Stimulated activated CD4-positive, alpha-beta T cell treated with anti-CD3 and anti-CD28 coated beads, TNF-alpha, amount 100 ng/mL, for 24 hours (primary cell): ENCODE results near the gene MED12L.

Experiments
- DNase-seq, 3 experiments: peaks; one replicate each; pipeline ENCODE4 v3.0.0-alpha.2; 2020; ENCODE audit warnings: low read depth in 3 of 3

MED12L gene

GRCh38 chr3:151086484-151087456 is 1.3 kb downstream of the MED12L start:
- DNase-seq = peak; percentile 34 to 74 (median 48)

DNA sequence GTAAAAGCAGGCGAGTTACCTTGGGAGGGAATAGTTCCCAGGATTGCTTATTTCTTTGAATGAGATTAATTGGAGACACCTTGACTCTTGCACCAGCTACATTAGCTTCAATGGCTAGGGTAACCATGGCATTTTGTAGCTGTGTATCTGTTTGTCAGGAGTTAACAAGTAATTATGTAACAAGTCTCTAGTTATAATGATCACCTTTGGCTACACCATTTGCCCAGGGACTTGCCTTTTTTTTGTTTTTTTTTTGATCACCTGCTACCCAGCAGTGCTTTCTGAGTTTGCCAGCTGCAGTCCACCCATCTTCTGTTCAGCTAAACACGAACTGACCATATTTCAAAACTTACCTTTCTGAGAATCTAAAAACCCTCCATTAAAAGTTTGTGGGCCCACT is 2.2 kb downstream of the MED12L start:
- no peak for DNase-seq

DNA sequence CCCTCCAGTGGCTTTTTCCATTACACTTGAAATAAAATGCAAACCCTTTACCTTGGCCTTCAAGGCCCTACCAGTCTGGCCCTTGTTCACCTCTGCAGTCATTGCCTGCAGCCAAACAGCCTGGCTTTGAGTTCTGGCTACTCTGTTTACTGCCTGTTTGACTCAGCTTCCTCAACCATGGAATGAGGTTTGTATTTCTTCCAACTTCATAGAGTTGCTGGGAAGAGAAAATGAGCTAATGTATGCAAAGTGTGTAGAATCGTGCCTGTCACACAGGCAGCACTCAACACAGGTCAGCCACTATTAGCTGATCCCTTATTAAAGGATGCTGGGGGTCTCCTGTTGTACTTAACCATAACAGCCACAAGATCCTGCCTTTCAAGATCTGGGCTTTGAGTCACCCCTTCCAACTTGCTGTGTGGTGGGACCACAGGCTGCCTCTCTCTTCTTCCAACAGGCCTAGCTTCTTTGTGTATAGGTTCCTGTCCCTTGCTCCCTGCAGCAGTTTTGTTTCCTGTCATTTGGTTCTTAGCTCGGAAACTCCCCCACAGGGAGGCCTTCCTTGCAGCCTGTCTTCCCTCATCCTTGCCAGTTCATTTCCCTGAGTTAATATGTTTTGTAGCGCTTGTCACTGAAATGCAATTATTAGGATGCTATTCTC is 6.4 kb downstream of the MED12L start:
- no peak for DNase-seq

GRCh38 chr3:151093148-151093547 is 7.7 kb downstream of the MED12L start:
- DNase-seq = no peak

DNA sequence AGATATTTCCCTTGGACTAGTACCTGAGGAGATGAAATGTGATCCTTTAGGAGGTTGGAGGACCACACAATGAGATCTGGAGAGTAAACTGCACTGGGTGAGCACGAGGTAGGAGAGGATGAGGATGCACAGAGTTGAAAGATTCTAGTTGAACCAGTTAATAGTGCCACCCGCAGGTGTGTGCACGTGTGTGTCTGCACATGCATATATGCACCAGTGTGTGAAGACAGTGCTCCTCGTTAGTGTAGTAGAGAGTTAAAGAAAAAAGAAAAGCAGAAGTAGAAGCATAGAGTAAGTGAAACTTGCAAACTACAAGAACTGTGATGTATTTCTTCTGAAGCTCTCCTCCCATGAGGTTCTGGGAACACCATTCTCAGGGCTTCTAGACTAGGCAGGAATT is 8.4 kb downstream of the MED12L start:
- DNase-seq = no peak

GRCh38 chr3:151096716-151097115 is 11.3 kb downstream of the MED12L start:
- DNase-seq = no peak

DNA sequence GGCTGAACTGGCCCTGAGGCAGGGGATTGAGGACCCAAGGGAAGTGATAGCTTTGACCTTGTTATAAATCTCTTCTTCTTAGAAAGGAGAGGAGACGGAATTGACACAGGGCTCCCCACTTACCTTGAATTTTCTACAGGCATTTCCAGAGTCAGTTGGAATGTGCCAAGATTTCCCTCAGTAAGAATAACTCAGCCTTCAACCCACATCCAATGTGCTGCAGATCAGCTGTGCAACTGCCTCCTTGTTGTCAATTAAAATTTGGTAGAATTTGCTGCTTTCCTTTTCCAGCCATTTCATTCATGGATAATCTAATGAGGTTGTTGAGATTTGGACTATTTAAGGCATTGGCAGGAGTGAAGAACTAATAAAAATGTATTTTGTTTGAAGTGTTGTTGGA is 14.6 kb downstream of the MED12L start:
- no peak for DNase-seq

- DNase-seq = no peak
These were observed 16.0 kb downstream of the MED12L start for GRCh38 chr3:151101270-151101969.

- no peak for DNase-seq
These were observed 20.8 kb downstream of the MED12L start for GRCh38 chr3:151106311-151106710.

DNA sequence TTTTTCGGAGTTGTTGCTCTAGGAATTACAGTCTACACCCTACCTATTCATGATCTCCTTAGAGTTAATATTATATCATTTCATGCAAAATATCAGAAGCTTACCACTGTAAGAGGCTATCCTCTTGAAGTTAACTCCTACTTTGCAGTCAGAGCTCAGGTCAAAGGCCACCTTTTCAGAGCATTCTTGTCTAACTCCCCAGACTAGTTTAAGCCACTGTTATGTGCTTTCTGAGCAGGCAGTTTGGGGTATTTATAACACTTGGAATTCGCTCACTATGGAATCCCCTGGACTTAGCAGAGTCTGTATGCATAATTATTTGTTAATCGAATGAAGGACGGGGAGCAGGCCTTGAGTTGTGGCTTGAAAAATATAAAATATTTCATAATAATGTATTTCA is 21.7 kb downstream of the MED12L start:
- DNase-seq = no peak

- no peak for DNase-seq
These were observed 22.2 kb downstream of the MED12L start for GRCh38 chr3:151107701-151108100.

- DNase-seq = no peak
These were observed 23.9 kb downstream of the MED12L start for GRCh38 chr3:151109286-151109800.

GRCh38 chr3:151112731-151113130 is 27.3 kb downstream of the MED12L start:
- no peak for DNase-seq

DNA sequence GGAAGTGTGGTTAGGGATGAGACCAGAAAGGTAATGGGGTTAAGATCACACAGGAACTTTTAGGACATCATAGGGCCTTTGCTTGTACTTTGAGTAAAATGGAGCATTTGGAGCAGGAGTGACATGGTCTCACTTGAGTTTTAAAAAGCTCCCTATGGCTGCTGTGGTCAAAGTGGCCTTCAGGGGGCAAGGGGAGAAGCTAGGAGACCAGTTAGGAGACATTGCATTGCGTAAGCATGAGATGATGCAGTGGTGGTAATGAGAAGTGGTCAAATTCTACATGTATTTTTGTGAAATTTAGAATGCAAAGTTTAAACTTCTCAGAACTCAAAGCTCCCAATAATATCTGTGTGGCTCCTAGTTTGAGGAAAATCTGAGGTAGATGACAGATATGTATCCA is 27.9 kb downstream of the MED12L start:
- DNase-seq = no peak

- no peak for DNase-seq
These were observed 31.6 kb downstream of the MED12L start for GRCh38 chr3:151117047-151117446.

DNA sequence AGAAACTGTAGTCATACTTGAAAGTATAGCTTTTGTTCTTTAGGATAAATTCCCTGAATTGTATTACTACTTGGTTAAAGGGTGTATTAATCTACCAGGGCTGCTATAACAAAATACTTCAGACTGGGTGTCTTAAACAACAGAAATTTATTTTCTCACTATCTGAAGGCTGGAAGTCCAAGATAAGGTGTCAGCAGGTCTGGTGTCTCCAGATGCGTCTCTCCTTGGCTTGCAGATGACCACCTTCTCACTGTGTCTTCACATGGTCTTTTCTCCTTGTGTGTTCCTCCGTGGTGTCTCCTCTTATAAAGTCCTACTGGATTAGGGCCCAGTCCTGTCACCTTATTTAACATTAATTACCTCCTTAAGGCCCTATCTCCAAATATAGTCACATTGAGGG is 33.7 kb downstream of the MED12L start:
- DNase-seq = no peak

DNA sequence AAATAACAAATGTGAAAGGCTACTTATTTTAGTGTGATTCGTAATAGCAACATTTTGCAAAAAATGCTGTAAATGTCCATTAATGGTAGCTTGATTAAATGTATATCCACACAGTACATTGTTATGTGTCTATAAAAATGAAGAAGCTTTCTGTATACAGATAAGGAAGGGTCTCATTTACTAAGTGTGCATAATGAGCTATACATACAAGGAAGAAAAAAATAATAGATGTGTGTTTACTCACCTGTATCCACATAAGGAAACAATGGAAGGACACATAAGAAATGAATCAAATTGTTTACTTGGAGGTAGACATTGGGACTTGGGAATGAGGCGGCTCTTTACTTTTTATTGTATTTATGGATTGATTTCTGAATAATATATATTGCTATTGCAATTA is 34.9 kb downstream of the MED12L start:
- no peak for DNase-seq

DNA sequence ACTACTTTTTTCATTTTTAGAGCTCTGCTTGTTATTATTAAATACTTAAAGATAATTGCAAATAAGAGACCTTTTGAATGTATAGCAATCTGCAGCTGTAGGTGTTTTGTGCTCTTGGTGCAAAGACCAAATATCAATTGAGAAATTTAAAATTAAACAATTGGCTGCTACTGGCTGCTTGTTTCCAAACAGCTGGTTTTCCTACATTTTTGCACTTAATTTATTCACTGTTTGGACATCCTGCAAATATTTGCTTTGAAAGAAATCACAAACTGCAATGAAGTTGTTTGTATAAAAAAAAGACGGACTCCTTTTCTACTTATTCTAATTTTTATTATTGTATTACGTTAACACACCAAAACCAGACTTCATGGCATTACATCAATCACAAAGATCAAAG is 35.6 kb downstream of the MED12L start:
- DNase-seq = no peak

DNA sequence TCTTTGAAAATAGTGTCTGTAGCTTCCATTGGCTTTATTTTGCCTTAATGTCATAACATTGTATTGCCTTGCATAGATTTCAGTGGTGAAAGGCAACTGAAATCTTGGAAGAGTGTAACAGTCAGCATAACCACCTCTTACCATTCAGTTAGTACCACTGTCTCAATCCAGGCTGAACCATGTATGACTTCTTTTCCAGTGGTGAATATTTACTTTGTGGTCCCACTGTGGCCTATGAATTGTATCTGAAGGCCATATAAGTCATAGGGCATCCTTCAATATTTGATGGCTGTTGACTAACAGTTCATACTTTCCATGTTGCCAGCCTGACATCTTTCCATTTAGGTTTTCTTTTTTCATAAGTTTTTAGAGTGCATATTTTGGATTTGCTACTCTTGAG is 38.4 kb downstream of the MED12L start:
- DNase-seq = no peak

DNA sequence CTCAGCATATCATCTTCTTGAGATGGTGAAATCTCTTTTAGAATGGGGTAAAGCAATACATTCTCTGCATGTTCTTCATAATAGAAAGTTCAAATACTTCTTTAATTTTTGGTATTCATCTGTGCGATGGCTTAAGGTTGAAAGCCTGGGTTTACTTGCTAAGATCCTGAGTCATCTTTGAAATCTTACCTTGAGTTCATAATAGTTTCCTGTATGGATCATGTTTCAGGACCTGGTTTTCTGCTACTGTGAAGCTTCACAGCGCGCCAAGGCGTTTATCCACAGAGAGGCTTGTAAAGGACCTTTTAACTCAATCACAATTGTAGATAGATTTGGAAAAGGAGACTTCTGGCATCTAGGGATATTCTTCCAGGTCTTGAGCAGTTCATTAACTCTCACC is 39.0 kb downstream of the MED12L start:
- DNase-seq = no peak

DNA sequence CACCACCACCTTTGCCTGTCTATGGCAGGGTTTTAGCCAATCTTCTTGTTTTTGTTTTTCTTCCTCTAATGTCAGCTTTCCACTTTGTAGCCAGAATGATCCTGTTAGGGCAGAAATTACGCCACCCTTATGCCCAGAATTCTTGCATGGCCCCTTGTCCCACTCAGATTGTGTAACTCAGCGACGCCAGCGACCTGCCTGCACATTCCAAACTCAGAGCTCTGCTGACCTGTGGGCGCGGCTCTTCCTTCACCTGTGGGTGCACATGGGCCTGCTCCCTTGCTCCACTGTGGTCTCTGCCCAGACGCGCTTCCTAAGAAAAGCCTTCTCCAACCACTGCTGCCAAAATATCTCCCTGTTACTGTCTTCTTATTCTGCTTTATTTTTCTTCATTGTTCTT is 45.0 kb downstream of the MED12L start:
- no peak for DNase-seq

DNA sequence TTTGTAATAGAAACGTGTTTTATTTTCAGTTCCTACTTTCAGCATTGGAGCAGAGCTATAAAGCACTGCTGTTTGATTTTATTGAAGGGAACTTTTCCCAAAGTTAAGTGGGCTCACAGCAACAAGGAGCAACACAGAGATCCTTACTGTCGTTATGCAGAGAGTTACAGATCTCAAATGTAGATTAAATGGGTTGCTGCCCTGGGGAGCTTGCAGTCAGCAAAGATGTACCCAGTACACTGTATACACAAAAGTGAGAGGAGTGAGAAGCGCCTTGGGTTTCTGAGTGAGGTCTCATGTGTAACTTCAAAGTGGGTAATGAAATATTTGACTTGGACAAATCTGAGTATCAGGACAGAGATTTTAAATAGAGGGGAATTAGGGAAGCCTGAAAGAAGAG is 47.7 kb downstream of the MED12L start:
- DNase-seq = no peak
